Calu3 (cell line): ENCODE measurements around the gene STK4. TPM values are rescaled to one million over a fixed set of nuclear protein-coding genes. Genes with fewer than 3 reads are reported as not detected.

ENCODE experiments used
- BruUV-seq: library from RNA; stranded (reverse); fragments of 400-500 nt; replicated peaks from 2 replicates; lab custom pipeline; 2021; lab: Mats Ljungman, UMichigan
- CTCF ChIA-PET: fragments of 300-600 bp; sonication (Branson Sonifier 250); formaldehyde crosslinking; loops from one replicate; lab custom pipeline; 2022; ENCODE audit warnings: antibody characterized with exemption; lab: Charles Lee
- DNase-seq: peaks from one replicate; pipeline ENCODE4 v3.0.0; 2022
- H3K27ac Mint-ChIP-seq: one replicate; pipeline ENCODE4 v1.8.0; 2022; ENCODE audit warnings: mixed read lengths; ENCODE audit not compliant: unreplicated experiment
- H3K27me3 Mint-ChIP-seq: one replicate; pipeline ENCODE4 v1.8.0; 2022; ENCODE audit warnings: mixed read lengths; ENCODE audit not compliant: unreplicated experiment
- H3K36me3 Mint-ChIP-seq: one replicate; pipeline ENCODE4 v1.8.0; 2022; ENCODE audit warnings: mild to moderate bottlenecking, moderate library complexity, mixed read lengths; ENCODE audit not compliant: insufficient read depth, unreplicated experiment
- H3K4me1 Mint-ChIP-seq: one replicate; pipeline ENCODE4 v1.8.0; 2022; ENCODE audit warnings: mild to moderate bottlenecking, low read depth, mixed read lengths; ENCODE audit not compliant: unreplicated experiment
- H3K4me3 Mint-ChIP-seq: one replicate; pipeline ENCODE4 v1.8.0; 2022; ENCODE audit warnings: mild to moderate bottlenecking, low read depth, moderate library complexity, mixed read lengths; ENCODE audit not compliant: unreplicated experiment
- H3K9me3 Mint-ChIP-seq: one replicate; pipeline ENCODE4 v1.8.0; 2022; ENCODE audit warnings: low read depth, mixed read lengths; ENCODE audit not compliant: unreplicated experiment
- intact Hi-C: fragments of 100-400 bp; cut with micrococcal nuclease; formaldehyde crosslinking; loops from one replicate; pipeline ENCODE4 v1.10.0; 2022; ENCODE audit not compliant: unreplicated experiment
- total RNA-seq: library from RNA; stranded (reverse); gene quantifications from 2 replicates; pipeline ENCODE4 v1.2.3, GENCODE V29; 2022
- TF ChIP-seq, protein P1 (sequence below): fragments of 200-600 bp; IDR thresholded peaks from one replicate; pipeline ENCODE4 v1.8.0; 2022; ENCODE audit warnings: antibody characterized with exemption; ENCODE audit not compliant: unreplicated experiment

Gene STK4
- total RNA-seq, 1 experiment from 2014 or later: 53.1 TPM

DNA sequence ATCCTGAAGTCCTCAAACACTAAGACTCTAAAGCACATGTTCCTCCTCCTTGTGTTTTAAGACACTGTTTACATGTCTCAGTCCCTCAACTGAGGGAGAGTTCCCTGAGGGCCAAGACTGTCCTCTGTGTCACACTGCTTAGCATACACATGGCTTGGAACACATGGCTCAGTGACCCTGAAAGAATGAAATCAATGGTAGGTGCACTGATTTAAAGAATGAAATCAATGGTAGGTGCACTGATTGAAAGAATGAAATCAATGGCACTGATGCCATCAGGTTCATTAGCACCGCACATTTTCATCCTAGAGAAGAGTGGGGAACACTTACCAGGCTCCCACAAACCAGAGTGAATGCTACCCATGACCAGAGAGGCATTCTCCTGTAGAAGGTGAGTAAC is 15.9 kb upstream of the STK4 start:
- Mint-ChIP-seq H3K4me3 (no peak overlapping the region), H3K36me3 (peaks cover 63% of the 10 kb centered on the region), H3K4me1 (peaks cover 20% of the 10 kb centered on the region), H3K27ac (peak overlapping the region; percentile 13), H3K9me3 (no peaks in the 10 kb centered on the region), H3K27me3 (no peaks in the 10 kb centered on the region)
- intact Hi-C loops: no loop called here
- TF ChIP-seq, protein P1, sequence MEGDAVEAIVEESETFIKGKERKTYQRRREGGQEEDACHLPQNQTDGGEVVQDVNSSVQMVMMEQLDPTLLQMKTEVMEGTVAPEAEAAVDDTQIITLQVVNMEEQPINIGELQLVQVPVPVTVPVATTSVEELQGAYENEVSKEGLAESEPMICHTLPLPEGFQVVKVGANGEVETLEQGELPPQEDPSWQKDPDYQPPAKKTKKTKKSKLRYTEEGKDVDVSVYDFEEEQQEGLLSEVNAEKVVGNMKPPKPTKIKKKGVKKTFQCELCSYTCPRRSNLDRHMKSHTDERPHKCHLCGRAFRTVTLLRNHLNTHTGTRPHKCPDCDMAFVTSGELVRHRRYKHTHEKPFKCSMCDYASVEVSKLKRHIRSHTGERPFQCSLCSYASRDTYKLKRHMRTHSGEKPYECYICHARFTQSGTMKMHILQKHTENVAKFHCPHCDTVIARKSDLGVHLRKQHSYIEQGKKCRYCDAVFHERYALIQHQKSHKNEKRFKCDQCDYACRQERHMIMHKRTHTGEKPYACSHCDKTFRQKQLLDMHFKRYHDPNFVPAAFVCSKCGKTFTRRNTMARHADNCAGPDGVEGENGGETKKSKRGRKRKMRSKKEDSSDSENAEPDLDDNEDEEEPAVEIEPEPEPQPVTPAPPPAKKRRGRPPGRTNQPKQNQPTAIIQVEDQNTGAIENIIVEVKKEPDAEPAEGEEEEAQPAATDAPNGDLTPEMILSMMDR: no peak
- no TSS peak for BruUV-seq
- CTCF ChIA-PET: no interaction called here
- no peak for DNase-seq

DNA sequence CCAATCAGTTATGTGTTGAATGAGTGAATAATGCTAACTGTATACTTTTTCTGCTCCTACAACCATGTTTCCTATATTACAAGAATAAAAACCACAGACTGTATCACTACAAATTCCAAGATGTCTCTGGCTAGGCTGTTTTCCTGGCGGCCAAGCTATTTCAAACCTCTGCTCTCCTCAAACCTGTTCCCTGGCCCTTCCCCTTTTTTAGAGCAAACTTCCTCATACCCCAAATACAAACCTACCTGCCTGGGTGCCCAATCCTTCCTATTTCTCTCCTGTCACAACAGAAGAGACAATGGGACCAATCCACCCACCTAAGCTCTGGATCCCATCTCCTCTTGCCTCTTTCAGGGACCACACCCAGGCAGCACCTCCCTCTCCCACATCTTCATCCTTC is 13.6 kb upstream of the STK4 start:
- Mint-ChIP-seq H3K9me3 (no peaks in the 10 kb centered on the region), H3K27ac (no peak overlapping the region), H3K27me3 (no peaks in the 10 kb centered on the region), H3K4me1 (peaks cover 20% of the 10 kb centered on the region), H3K4me3 (no peak overlapping the region), H3K36me3 (peaks cover 66% of the 10 kb centered on the region)
- DNase-seq: no peak
- CTCF ChIA-PET: interaction anchor here (0.7 kb wide), 1 partner anchor 7 kb away, joined by 3 read pairs; the partner anchor contains the start of gene TOMM34
- TF ChIP-seq, protein P1: no peak
- intact Hi-C loops: no loop called here
- BruUV-seq: no TSS peak

DNA sequence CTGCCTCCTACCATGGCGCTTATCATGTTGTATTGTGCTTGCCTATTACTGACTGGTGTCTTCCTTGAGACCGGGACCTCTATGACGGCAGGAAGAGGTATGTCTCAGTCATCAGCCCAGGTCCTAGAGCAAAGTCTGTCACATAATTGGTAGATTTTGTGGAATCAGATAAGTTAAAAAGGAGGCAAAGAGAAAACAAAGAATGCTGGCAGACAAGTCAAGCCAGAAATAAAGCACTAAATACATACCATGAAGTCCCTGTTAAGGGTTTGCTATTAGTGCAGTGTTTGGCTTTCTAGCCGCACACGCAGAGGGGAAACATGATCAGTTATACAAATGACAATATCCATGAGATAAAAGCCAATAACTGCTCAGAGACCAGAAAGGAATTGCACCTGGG is 12.1 kb upstream of the STK4 start:
- intact Hi-C loops: no loop called here
- BruUV-seq: no TSS peak
- TF ChIP-seq, protein P1: no peak
- Mint-ChIP-seq H3K27me3 (no peaks in the 10 kb centered on the region), H3K27ac (no peak overlapping the region), H3K9me3 (no peaks in the 10 kb centered on the region), H3K36me3 (peaks cover 80% of the 10 kb centered on the region), H3K4me3 (no peak overlapping the region), H3K4me1 (peaks cover 30% of the 10 kb centered on the region)
- no peak for DNase-seq
- CTCF ChIA-PET: interaction anchor here (0.5 kb wide), 1 partner anchor 242 kb away, joined by 3 read pairs; no protein-coding TSS in a partner anchor

DNA sequence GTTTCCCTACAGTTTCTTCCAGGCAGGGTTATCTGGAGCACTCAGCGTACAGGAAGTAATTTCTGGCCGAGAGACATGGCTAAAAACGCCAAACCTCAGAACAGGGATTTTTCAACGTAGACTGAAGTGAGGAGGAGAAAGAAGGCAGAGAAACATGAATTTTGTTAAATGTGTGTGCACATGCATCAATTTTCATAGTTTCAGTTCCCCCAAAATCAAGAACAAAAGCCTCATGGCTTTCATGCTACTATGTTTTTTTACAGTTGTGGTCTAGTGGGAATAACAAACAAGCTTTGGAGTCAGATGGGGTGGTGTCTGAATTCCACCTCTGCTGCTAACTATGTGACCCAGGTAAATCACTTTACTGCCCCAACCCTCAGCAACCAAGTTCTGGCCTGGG is 11.0 kb upstream of the STK4 start:
- Mint-ChIP-seq H3K9me3 (no peaks in the 10 kb centered on the region), H3K4me3 (no peak overlapping the region), H3K4me1 (peaks cover 32% of the 10 kb centered on the region), H3K27ac (no peak overlapping the region), H3K36me3 (peaks cover 82% of the 10 kb centered on the region), H3K27me3 (no peaks in the 10 kb centered on the region)
- no TSS peak for BruUV-seq
- CTCF ChIA-PET: no interaction called here
- no peak for DNase-seq
- TF ChIP-seq, protein P1: no peak
- intact Hi-C loops: no loop called here
